GM21360 (cell line): Measurements from ENCODE around the gene RNF121.

Experiments
- ATAC-seq: cut with Tn5 transposase; IDR thresholded peaks from one replicate; pipeline ENCODE4 v1.9.1; 2021; ENCODE audit warnings: mild to moderate bottlenecking, moderate library complexity; ENCODE audit not compliant: unreplicated experiment

The RNF121 gene

GRCh38 chr11:72030472-72031045, 101.7 kb downstream of the RNF121 start:
- ATAC-seq, result no peak

GRCh38 chr11:72036687-72037086, 107.8 kb downstream of the RNF121 start:
- no peak for ATAC-seq

- no peak for ATAC-seq
These were observed 108.9 kb downstream of the RNF121 start for GRCh38 chr11:72037554-72038311.

- no peak for ATAC-seq
These were observed 109.6 kb downstream of the RNF121 start for GRCh38 chr11:72038491-72038890.

- no peak for ATAC-seq
These were observed 110.4 kb downstream of the RNF121 start for GRCh38 chr11:72039031-72039855.

GRCh38 chr11:72039856-72040401, 111.1 kb downstream of the RNF121 start:
- ATAC-seq, result no peak

- ATAC-seq, result no peak
These were observed 111.9 kb downstream of the RNF121 start for GRCh38 chr11:72040491-72041363.

GRCh38 chr11:72041364-72042063, 112.7 kb downstream of the RNF121 start:
- no peak for ATAC-seq

GRCh38 chr11:72042064-72042745, 113.4 kb downstream of the RNF121 start:
- no peak for ATAC-seq

GRCh38 chr11:72045849-72046248, 117.0 kb downstream of the RNF121 start:
- ATAC-seq, result no peak
